OCI-LY7 (cell line): Measurements from ENCODE around the gene GAR1.

Experiments
- EZH2phosphoT487 ChIP-seq: fragments of 200-600 bp; sonication (generic); IDR thresholded peaks from 2 replicates; pipeline ENCODE4 v1.6.1; 2018; ENCODE audit warnings: low read depth, borderline replicate concordance, mild to moderate bottlenecking, mixed run types, antibody characterized with exemption, low read length, moderate library complexity, mixed read lengths
- TF ChIP-seq, protein P1 (sequence below): fragments of 200-600 bp; sonication (generic); conservative IDR thresholded peaks from 2 replicates; pipeline ENCODE4 v1.5.1; 2014; ENCODE audit warnings: mild to moderate bottlenecking, antibody characterized with exemption, low read length, moderate library complexity, mixed read lengths

DNA sequence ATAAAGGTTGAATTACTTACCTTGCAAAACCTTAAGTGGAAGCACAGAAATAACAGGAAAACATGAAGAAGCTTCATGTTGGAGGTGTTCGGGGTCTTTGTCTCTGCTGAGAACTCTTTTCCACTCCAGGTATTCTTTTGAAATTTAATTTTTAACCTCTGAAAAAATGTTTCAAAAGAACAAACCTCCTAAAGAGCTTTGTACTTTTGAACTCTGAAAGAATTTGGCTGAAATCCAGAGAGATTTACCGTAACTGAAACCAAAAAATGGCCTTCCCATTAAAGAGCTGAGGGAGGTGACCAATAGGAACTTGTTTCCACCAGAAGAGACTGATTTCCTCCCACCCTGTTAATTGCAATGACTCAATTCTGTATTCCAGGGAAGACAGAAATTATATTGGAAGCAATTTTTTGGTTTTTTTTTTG, 13.7 kb upstream of the GAR1 start, which contains the start of gene CFI:
- TF ChIP-seq, protein P1, sequence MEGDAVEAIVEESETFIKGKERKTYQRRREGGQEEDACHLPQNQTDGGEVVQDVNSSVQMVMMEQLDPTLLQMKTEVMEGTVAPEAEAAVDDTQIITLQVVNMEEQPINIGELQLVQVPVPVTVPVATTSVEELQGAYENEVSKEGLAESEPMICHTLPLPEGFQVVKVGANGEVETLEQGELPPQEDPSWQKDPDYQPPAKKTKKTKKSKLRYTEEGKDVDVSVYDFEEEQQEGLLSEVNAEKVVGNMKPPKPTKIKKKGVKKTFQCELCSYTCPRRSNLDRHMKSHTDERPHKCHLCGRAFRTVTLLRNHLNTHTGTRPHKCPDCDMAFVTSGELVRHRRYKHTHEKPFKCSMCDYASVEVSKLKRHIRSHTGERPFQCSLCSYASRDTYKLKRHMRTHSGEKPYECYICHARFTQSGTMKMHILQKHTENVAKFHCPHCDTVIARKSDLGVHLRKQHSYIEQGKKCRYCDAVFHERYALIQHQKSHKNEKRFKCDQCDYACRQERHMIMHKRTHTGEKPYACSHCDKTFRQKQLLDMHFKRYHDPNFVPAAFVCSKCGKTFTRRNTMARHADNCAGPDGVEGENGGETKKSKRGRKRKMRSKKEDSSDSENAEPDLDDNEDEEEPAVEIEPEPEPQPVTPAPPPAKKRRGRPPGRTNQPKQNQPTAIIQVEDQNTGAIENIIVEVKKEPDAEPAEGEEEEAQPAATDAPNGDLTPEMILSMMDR: no peak
- TF ChIP-seq EZH2phosphoT487: no peak
